ENCODE data around the gene HSPA6.
A peak's percentile ranks its signal among the peaks of the same experiment; 100 is the strongest.
"Not testable (repeated sequence)": the region's sequence is repeated elsewhere in the genome, so short reads cannot be mapped to it uniquely, and the experiment has no call there.

The HSPA6 gene

GRCh38 chr1:161538925-161539479 lies 14.7 kb downstream of the HSPA6 start:
- not testable (repeated sequence) for DNase-seq

- peak; percentile 93 for DNase-seq
These were observed 15.6 kb downstream of the HSPA6 start for GRCh38 chr1:161539731-161540569.

- not testable (repeated sequence) for DNase-seq
These were observed 16.2 kb downstream of the HSPA6 start for GRCh38 chr1:161540570-161540960.

- peak; percentile 81 for DNase-seq
These were observed 17.8 kb downstream of the HSPA6 start for GRCh38 chr1:161542091-161542559.

GRCh38 chr1:161543125-161543524 lies 18.8 kb downstream of the HSPA6 start:
- DNase-seq = not testable (repeated sequence)

GRCh38 chr1:161545005-161545731 lies 20.8 kb downstream of the HSPA6 start:
- DNase-seq = peak; percentile 45

- DNase-seq = not testable (repeated sequence)
These were observed 23.8 kb downstream of the HSPA6 start for GRCh38 chr1:161547995-161548741.

- DNase-seq = not testable (repeated sequence)
These were observed 24.5 kb downstream of the HSPA6 start for GRCh38 chr1:161548749-161549406.

GRCh38 chr1:161549652-161550051 lies 25.3 kb downstream of the HSPA6 start, which contains the start of gene FCGR3A:
Gene FCGR3A (minus strand): TSS chr1:161549818. CDS start chr1:161549736, 82 bp downstream.
- peak; percentile 32 for DNase-seq

- not testable (repeated sequence) for DNase-seq
These were observed 26.6 kb downstream of the HSPA6 start for GRCh38 chr1:161550942-161551341.

- not testable (repeated sequence) for DNase-seq
These were observed 29.3 kb downstream of the HSPA6 start for GRCh38 chr1:161553631-161554030.

GRCh38 chr1:161554340-161554739 lies 30.0 kb downstream of the HSPA6 start:
- not testable (repeated sequence) for DNase-seq

- DNase-seq = peak; percentile 42
These were observed 30.6 kb downstream of the HSPA6 start for GRCh38 chr1:161554815-161555417.

GRCh38 chr1:161556143-161556542 lies 31.8 kb downstream of the HSPA6 start:
- DNase-seq = not testable (repeated sequence)

GRCh38 chr1:161556990-161557389 lies 32.6 kb downstream of the HSPA6 start:
- DNase-seq = not testable (repeated sequence)

GRCh38 chr1:161557506-161558450 lies 33.4 kb downstream of the HSPA6 start:
- not testable (repeated sequence) for DNase-seq

- DNase-seq = peak; percentile 44
These were observed 36.8 kb downstream of the HSPA6 start for GRCh38 chr1:161560960-161561715.

- DNase-seq = not testable (repeated sequence)
These were observed 38.1 kb downstream of the HSPA6 start for GRCh38 chr1:161562441-161562840.

- DNase-seq = not testable (repeated sequence)
These were observed 39.2 kb downstream of the HSPA6 start for GRCh38 chr1:161563522-161563921.

GRCh38 chr1:161566602-161566960 lies 42.2 kb downstream of the HSPA6 start:
- DNase-seq = not testable (repeated sequence)

Data from CD4-positive, alpha-beta T cell treated with Interleukin-10 for 1 hour (primary cell).